HG02623 (cell line): Measurements from ENCODE around the gene MYO6.
"Not testable (repeated sequence)": the region's sequence is repeated elsewhere in the genome, so short reads cannot be mapped to it uniquely, and the experiment has no call there.

ENCODE experiments used
- ATAC-seq: cut with Tn5 transposase; IDR thresholded peaks from one replicate; pipeline ENCODE4 v1.9.1; 2021; ENCODE audit warnings: moderate library complexity; ENCODE audit not compliant: unreplicated experiment

MYO6 gene

GRCh38 chr6:75880305-75880704 is 131.3 kb downstream of the MYO6 start:
- no peak for ATAC-seq

GRCh38 chr6:75882734-75883133 is 133.7 kb downstream of the MYO6 start:
- ATAC-seq: no peak

GRCh38 chr6:75884822-75885221 is 135.8 kb downstream of the MYO6 start:
- ATAC-seq: no peak

- no peak for ATAC-seq
Observed at GRCh38 chr6:75892384-75892783, 143.3 kb downstream of the MYO6 start.

GRCh38 chr6:75893058-75893775 is 144.2 kb downstream of the MYO6 start:
- peak; percentile 71 for ATAC-seq

GRCh38 chr6:75893776-75894152 is 144.7 kb downstream of the MYO6 start:
- ATAC-seq: no peak

- no peak for ATAC-seq
Observed at GRCh38 chr6:75896526-75896925, 147.5 kb downstream of the MYO6 start.

GRCh38 chr6:75900216-75900615 is 151.2 kb downstream of the MYO6 start:
- not testable (repeated sequence) for ATAC-seq

- ATAC-seq: not testable (repeated sequence)
Observed at GRCh38 chr6:75905129-75905528, 156.1 kb downstream of the MYO6 start.

- ATAC-seq: no peak
Observed at GRCh38 chr6:75906871-75907270, 157.8 kb downstream of the MYO6 start.

GRCh38 chr6:75907444-75907843 is 158.4 kb downstream of the MYO6 start:
- no peak for ATAC-seq

GRCh38 chr6:75913040-75913439 is 164.0 kb downstream of the MYO6 start:
- ATAC-seq: no peak

GRCh38 chr6:75922226-75922625 is 173.2 kb downstream of the MYO6 start:
- ATAC-seq: no peak

GRCh38 chr6:75926293-75927168 is 177.5 kb downstream of the MYO6 start:
- no peak for ATAC-seq

- ATAC-seq: no peak
Observed at GRCh38 chr6:75931011-75931680, 182.1 kb downstream of the MYO6 start.

GRCh38 chr6:75932067-75932466 is 183.0 kb downstream of the MYO6 start:
- ATAC-seq: no peak

GRCh38 chr6:75933387-75933975 is 184.4 kb downstream of the MYO6 start:
- no peak for ATAC-seq

- ATAC-seq: peak; percentile 67
Observed at GRCh38 chr6:75934643-75935472, 185.8 kb downstream of the MYO6 start.

- no peak for ATAC-seq
Observed at GRCh38 chr6:75935473-75935793, 186.4 kb downstream of the MYO6 start.

- ATAC-seq: no peak
Observed at GRCh38 chr6:75936682-75937081, 187.6 kb downstream of the MYO6 start.

- no peak for ATAC-seq
Observed at GRCh38 chr6:75937846-75938245, 188.8 kb downstream of the MYO6 start.
